ENCODE results near the gene GLIPR1L2.
A peak's percentile ranks its signal among the peaks of the same experiment; 100 is the strongest.
"Not testable (repeated sequence)": the region's sequence is repeated elsewhere in the genome, so short reads cannot be mapped to it uniquely, and the experiment has no call there.

Gene GLIPR1L2

DNA sequence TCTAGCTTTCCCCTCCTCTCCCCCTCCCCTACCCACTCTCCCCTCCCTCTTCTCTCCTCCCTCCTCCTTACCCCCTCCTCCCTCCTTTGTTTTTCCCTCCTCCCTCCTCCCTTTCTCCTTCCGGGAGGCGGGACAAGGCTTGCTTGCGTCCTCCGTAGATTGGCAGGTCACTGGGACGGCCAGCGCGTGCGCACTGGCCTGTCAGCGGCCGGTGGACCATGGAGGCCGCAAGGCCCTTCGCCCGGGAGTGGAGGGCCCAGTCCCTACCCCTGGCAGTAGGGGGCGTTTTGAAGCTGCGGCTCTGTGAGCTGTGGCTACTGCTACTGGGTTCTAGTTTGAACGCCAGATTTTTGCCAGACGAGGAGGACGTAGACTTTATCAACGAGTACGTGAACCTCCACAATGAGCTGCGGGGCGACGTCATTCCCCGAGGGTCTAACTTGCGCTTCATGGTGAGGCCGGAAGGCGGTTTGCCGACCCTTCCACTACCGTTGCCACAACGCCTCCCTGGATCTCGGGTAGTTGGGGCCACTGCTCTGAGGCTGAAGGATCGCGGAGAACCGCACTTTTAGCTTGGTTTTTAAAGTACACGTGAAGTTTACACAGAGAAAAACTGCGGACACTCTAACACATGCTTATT lies at the start of gene GLIPR1L2:
TSS of gene GLIPR1L2 (plus strand) at position 191 of the 640 bp plus-strand sequence. CDS start at position 219, 28 bp downstream.
- peak; percentile 72 to 84 (median 80) for DNase-seq

DNA sequence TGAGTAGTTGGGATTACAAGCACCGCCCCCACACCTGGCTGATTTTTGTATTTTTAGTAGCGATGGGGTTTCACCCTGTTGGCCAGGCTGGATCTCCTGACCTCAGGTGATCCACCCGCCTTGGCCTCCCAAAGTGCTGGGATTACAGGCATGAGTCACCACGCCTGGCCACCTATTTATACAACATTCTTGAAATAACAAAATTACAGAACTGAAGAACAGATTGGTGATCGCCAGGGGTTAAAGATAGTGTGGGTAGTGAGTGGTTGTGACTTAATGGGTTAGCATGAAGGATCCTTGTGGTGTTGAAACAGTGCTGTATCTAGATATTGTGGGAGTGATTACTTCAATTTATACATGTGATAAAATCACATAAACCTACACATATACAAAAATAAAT lies 49.0 kb upstream of the GLIPR1L2 start:
- no peak for DNase-seq

DNA sequence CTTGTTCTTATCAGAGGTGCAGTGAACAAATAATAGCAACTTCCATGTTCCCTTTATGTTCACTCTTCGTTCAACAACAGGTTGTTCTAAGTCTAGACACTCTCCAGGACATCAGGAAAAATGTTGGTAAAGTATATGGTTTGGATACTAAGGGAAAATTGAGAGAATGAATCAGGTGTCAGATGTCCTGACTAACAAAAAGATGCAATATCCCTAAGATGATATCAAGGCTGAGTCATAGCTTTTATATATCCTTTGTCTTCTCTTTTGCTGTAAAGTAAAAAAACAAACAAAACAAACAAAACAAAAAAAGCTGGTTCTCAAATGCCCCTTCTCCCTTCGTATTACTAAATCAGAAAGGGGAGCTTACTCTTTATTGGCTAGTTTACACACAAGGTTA lies 45.4 kb upstream of the GLIPR1L2 start:
- no peak for DNase-seq

DNA sequence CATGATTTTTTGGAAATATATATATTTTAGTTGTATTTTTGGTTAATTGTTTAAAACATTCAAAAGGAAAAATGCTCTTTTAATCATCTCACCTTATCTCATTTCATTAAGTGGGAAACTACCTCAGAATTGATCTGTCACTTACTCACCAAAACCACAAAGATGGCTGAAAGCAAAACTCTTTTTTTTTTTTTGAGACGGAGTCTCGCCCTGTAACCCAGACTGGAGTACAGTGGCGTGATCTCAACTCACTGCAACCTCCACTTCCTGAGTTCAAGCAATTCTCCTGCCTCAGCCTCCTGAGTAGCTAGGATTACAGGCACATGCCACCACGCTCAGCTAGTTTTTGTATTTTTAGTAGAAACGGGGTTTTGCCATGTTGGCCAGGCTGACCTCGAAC lies 44.7 kb upstream of the GLIPR1L2 start:
- DNase-seq: not testable (repeated sequence)

DNA sequence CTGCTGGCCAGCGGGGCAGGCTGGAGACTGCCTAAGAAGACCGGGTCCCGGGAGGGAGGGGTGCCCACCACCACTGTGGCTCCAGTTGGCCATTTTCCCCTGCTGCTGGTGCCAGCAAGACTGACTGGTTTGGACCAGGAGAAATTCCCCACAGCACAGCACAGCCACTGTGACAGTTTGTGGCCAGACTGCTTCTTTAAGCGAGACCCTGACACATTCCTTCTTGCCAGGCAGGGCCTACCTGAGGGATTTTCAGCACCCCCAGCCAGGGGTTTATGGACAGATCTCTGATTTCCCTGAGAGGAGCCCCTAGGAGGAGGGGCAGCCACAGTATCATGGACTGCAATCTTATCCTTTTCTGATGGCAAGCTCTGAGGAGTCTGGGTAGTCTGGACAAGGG lies 40.9 kb upstream of the GLIPR1L2 start:
- DNase-seq: no peak

DNA sequence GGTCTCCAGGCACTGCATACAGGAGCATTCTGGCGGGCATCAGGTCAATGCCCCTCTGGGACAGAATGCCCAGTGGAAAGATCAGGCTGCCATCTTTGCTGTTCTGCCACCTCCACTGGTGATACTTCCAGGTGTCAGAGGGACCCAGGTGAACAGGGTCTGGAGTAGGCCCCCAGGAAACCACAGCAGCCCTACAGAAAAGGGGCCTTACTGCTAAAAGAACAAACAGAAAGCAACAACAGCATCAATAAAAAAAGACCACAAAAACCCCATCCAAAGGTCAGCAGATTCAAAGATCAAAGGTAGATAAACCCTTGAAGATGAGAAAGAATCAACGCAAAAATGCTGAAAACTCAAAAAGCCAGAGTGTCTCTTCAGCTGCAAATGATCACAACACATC lies 40.5 kb upstream of the GLIPR1L2 start:
- no peak for DNase-seq

DNA sequence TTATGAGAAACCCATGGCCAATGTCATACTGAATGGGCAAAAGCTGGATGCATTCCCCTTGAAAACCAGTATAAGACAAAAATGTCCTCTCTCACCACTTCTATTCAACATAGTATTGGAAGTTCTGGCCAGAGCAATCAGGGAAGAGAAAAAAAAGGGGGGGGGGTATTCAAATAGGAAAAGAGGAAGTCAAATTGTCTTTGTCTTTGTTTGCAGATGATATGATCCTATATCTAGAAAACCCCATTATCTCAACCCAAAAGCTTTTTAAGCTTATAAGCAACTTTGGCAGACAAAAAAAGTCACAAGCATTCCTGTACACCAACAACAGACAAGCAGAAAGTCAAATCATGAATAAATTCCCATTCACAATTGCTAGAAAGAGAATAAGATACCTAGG lies 36.9 kb upstream of the GLIPR1L2 start:
- no peak for DNase-seq

DNA sequence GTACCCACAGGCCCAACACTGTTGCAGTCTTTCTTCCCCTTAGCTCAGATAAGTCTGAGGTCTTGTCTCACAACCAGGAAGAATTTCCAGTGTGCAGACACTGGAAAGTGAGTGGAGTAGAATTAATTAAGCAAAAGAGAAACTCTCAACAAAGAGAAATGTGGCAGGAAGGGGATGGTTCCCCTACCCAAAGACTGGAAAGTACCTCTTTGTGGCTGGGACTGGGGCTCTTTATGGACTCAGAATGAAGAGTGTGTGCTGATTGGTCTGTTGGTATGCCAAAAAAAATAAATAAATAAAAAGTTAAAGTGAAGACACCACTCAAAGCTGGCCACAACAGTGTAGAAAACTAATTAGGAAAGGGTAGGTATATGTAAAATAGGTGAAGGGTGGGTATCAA lies 30.0 kb upstream of the GLIPR1L2 start:
- DNase-seq: no peak

DNA sequence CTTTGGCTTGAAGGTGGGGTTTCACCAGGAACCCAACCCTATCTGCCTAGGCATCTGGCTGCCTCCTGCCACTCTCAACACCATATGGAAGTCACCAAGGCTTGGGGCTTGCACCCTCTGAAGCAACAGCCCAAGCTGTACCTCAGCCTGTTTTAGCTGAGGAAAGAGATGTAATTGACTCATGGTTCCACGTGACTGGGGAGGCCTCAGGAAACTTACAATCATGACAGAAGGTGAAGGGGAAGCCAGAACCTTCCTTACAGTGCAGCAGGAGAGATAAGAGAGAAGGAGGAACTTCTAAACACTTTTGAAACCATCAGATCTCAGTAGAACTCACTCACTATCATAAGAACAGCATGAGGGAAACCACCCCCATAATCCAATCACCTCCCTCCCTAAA lies 29.5 kb upstream of the GLIPR1L2 start:
- no peak for DNase-seq

DNA sequence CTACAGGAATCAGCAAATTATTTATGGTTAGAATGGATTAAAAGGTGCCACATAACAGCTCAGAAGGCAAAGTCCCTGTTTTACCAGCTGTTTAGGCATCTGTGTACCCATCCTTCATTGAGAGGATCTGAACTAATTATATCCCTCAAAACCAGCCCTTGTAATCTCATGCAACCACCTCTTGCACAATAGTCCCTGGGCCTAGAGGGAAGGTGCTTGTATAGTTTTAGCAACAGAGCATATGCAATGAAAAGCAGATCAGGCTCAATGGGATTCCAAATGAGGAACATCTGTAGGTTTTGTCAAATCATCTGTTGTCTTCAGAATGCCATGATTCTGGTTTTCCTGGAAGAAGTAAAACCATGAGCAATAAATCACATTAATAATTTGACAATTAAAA lies 26.0 kb upstream of the GLIPR1L2 start:
- no peak for DNase-seq

DNA sequence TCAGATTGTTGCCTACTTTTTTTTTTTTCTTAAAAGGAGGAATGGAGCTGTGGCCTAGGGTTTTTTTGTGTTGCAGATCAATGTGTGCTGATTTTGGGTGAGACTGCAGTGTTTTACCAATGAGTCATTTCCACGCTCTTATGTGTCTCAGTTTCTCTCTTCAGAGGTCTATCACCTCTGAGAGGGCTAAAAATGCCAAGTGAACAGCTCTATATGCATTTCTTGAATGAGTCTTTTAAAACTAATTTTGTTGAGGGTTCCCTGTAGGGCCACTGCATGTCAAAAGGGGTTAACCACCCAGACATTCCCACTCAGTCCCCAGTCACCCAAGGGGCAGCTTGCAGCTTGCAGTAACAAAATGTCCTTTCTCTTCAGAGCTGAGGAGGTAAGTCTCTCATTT lies 24.3 kb upstream of the GLIPR1L2 start:
- no peak for DNase-seq

DNA sequence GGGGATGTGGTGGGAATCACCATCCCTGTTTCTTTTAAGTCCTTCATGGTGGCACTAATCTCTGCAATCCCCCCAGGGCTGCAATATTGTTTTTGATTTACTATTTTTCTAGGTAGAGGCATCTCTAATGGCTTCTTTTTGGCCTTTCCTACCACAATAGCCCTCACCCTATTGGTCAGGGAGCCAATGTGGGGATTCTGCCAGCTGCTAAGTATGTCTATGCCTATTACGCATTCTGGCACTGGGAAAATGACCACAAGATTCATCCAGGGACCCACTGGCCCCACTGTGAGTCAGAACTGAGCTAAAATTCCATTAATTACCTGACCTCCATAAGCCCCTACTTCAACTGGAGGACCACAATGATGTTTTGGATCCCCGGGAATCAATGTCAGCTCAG lies 15.9 kb upstream of the GLIPR1L2 start:
- DNase-seq: no peak

DNA sequence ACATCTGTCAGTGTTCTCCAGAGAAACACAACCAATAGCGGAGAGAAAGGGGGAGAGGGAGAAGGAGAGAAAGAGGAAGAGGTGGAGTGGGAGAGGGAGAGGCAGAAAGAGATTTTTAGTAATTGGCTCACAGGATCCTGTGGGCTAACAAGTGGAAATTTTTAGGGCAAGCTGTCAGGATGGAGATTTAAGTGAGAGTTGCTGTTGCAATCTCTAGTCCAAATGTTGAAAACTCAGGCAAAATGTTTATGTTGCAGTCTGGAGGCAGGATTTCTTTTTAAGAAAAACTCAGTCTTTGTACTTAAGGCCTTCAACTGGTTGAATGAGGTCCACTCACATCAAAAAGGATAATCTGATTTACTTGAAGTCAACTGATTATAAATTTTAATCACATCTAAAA lies 12.5 kb upstream of the GLIPR1L2 start:
- no peak for DNase-seq

DNA sequence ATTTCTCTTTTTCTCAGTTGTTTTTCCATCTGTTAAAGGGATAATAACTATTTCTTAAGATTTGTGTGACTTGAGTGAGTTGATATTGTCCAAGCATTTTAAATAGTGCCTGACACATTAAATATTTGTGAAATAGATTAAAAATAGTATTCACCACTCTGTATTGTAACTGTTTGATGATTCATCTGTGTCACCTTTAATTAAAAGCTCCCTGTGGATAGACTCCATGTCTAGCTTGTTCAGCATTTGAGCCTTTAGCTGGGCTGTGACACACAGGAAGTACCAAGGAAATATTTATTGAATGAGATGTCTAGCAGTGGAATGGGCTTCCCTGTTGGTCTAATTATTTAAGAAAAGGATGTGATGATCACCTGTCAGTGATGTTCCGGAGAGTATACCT lies 1.8 kb upstream of the GLIPR1L2 start:
- DNase-seq: no peak

DNA sequence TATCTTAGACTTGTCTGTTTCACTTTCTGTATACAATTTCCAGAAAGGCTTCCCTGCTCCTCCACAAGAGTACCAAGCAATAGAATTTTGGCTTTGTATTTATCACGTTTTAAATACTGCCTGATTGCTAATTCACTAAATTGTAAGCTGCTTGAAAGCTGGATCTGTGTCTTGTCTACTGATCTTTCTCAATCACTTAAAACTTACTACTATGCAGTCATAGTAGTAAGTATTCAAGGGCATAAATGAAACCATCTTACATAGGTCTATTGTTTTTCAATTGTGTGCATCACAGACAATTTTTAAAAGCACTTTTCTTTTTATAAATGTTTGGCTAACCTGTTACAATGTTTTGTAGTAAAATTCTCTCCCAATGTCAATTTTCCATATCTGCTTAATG lies 1.2 kb upstream of the GLIPR1L2 start:
- DNase-seq: no peak

DNA sequence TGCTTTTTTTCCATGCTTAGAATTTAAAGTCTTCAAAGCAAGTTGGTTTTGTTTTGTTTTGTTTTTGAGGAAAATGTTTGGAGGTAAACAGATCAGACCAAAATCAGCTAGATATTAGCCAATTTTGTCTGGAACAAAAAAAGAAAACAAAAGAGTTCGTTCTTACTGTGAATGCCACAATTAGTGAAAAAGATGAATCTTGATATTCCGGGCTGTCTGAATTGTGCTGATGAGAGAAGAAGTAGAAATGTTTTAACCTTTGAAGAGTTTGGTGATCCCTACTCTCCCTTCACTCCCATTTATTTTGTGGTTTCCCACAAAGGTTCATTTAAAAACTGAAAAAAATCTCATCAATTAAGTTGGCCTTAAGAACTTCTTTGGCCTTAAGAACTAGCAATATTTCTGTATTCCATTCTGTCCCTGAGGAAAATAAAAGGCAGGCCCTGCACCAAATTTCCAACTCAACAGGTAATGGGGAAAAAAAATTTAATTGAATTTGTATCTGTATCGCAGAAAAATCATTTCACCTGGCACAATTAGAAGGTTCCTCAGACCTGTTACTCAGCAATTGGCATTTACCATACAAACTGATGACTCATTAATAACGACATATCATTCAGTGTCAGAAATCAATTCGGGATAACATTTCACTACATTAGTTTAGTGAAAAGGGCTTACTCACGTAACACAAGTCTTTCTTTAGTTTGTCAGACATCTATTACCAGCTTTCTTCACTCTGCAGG lies 562 bp upstream of the GLIPR1L2 start:
- DNase-seq: no peak

DNA sequence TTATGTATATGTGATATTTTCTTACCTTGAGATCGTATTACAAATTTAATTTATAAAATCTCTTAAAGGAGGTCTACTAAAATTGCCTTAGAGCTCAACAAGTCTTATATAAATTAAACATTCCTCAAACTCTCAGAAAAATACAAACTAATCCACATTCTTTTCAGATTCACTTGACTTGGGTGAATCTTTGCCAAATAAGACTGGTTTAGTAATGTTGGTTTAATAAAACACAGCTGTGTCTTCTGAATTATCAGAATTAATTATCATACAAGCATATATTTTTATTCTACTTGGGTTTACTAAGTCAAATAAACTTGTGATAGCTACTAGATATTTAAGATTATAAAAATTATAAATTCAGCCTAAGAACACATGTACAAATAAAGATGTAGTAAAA lies 13.3 kb downstream of the GLIPR1L2 start:
- no peak for DNase-seq

DNA sequence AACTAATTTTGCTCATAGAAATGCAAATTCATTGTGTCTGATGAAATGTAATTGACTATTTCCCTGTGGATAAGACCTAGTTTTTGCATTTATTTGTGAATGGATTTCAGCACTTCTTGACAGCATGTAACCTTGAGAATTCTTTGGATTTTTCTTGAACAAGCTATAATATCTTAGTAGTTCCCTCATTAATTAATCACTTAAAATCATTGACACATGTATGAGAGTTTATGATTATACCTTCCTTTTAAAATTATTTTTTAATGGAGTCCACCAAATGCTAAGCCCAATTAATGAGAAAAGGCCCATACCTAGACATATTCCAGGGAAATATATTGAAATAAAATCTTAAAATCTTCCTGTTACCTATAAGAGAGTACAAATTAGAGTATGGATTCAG lies 16.8 kb downstream of the GLIPR1L2 start:
- DNase-seq: no peak

DNA sequence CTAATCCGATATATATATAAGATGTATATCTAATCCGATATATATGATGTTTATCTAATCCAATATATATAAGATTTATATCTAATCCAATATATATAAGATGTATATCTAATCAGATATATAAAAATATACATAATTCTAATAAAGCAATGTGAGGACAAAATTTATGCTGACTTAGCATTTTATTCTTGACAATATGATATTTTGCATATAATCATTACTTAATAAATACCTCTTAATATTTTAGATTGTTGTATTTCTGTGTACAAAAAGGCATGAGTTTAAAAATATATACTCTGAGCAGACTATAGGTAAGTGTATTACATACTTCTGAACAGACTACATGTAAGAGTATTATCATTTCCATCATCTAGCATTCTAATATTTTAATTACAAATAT lies 18.9 kb downstream of the GLIPR1L2 start:
- DNase-seq: no peak

DNA sequence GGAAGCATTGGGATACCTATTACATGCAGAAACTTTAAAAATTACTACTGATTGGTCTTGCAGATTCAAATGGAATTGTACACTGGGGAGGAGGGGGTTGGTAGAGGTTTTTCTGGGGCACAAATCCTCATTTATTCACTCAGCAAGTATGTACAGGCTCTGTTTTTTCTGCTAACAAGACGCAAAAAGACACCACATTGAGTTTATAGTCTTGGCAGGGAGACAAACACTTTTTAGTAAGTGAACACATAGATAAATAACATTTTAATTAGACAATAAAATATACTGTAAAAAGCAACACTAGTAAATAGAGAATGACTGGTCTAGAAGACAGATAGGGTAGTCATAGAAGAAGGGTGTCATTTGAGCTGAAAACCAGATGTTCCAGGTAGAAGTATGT lies 23.8 kb downstream of the GLIPR1L2 start:
- no peak for DNase-seq

DNA sequence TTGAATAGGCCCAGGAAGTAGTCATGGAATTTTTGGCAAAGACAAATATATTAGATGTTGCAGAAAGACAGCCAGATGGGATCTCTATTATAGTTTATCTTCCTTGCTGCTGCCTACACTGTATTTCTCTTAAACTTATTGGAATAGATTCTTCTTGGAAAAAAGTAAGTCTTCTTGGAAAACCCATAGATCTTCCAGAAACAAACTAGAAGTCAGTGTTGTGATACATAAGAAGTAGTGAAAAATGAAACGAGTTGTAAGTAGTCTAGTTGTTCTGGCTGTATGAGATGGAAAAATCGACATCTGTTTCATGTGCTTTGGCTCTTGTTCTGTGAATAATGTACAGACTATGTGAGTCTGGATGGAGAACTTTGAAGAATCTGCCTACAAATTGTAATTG lies 29.0 kb downstream of the GLIPR1L2 start:
- DNase-seq: no peak

DNA sequence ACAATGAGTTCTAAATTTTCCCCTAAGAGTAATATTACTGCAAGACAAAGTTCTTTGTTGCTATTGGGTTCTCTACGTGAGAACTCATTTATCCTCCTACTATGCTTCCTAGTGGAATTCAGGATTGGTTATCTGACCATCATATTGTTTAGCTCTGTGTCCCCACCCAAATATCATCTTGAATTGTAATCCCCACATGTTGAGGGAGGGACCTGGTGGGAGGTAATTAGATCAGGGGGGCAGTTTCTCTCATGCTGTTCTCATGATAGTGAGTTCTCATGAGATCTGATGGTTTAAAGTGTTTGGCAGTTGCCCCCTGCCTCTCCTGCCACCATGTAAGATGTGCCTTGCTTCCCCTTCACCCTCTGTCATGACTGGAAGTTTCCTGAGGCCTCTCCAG lies 36.6 kb downstream of the GLIPR1L2 start:
- DNase-seq: no peak

DNA sequence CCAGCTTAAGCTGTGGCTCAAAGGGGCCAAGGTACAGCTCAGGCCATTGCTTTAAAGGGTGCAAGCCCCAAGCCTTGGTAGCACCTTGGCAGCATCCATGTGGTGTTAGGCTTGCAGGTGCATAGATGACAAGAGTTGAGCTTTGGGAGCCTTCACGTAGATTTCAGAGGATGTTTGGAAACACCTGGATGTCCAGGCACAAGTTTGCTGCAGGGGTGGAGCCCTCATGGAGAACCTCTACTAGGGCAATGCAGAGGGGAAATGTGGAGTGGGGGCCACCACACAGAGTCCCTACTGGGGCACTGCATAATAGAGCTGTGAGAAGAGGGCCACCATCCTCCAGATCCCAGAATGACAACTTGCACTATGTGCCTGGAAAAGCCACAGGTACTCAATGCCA lies 37.9 kb downstream of the GLIPR1L2 start:
- DNase-seq: no peak

DNA sequence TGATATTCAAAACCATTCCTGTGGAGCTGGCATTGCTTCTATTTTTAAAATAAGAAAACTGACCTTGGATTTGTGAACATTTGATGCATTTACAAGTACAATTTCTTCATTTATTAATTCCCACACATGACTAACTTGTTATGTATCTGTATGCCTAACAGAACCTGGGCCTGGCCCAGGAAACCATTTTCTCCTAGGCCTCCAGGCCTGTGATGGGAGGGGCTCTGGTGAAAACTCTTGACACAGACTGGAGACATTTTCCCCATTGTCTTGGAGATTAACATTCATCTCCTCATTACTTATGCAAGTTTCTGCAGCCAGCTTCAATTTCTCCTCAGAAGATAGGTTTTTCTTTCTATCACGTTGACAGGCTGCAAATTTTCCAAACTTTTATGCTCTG lies 42.0 kb downstream of the GLIPR1L2 start:
- DNase-seq: no peak

DNA sequence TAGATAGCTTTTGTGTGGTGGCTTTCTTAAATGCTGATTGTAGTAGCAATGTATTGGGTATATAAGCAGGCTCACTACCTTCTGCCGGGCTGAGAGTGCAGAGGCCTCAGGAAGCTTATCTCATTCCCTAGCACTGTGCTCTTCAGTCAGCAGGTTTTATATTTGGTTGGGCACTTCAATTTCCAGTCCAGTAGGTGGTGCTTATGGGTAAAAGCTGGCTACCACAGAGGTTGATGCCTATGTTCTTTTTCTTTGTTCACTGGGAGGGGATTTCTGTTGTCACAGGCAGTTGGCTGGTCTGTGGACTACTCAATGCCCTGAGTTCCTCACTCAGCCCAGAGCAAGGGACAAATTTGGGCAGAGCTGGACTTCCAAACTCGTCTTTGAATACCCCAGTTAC lies 46.7 kb downstream of the GLIPR1L2 start:
- no peak for DNase-seq
